HepG2 (cell line): ENCODE data around the gene KCNJ1. TPM values are rescaled to one million over a fixed set of nuclear protein-coding genes. Genes with fewer than 3 reads are reported as not detected.

ENCODE experiments used
- ATAC-seq: fragments of 200-7000 bp; cut with Tn5 transposase; 3 replicates; pipeline ENCODE4 v1.9.1; 2020; ENCODE audit warnings: mild to moderate bottlenecking, moderate library complexity
- BruUV-seq: library from RNA; stranded (reverse); fragments of 400-500 nt; replicated peaks from 2 replicates; lab custom pipeline; 2021; lab: Mats Ljungman, UMichigan
- CTCF ChIA-PET: fragments of 300-600 bp; formaldehyde crosslinking; extraction: SDS; loops from one replicate; lab custom pipeline; 2021; ENCODE audit warnings: low total read pairs, inconsistent platforms, low intra/inter-chr PET ratio; lab: Yijun Ruan, JAX
- POLR2A ChIA-PET: fragments of 350-600 bp; sonication (Branson Sonifier 250); formaldehyde crosslinking; loops from one replicate; lab custom pipeline; 2020; ENCODE audit warnings: antibody characterized with exemption, inconsistent platforms; lab: Yijun Ruan, JAX
- DNase-seq: peaks from one replicate; pipeline ENCODE4 v3.0.0-alpha.2; 2015; ENCODE audit warnings: low spot score
- FAIRE-seq: peaks from 3 replicates; lab custom pipeline; 2011; peaks lifted over from hg19 to GRCh38; lab: Jason Lieb, UNC
- H2AFZ ChIP-seq: one replicate; pipeline ENCODE4 v1.6.1; 2011; ENCODE audit warnings: low read length, inconsistent platforms
- H3K27ac ChIP-seq: fragments of 300-600 bp; 3 replicates; pipeline ENCODE4 v1.8.0; 2011; ENCODE audit warnings: mixed run types, mild to moderate bottlenecking, mixed read lengths, low read length, inconsistent platforms; ENCODE audit not compliant: insufficient read depth; ENCODE audit errors: extremely low read length
- H3K27me3 ChIP-seq, 2 experiments: fragments of 200-600 bp in 1 of 2; 2 replicates in 1 of 2; 3 replicates in 1 of 2; pipeline versions ENCODE4 v1.6.0 to v1.8.0; 2011; ENCODE audit warnings: low read length in 2 of 2, mild to moderate bottlenecking in 2 of 2, moderate library complexity in 2 of 2, inconsistent platforms in 1 of 2; ENCODE audit not compliant: insufficient read depth in 2 of 2, control insufficient read depth in 1 of 2
- H3K36me3 ChIP-seq, 2 experiments: fragments of 200-600 bp in 1 of 2; replicated peaks in 1 of 2; 2 replicates in 1 of 2; 3 replicates in 1 of 2; pipeline versions ENCODE4 v1.5.1 to v1.8.0; 2011; ENCODE audit warnings: low read length in 2 of 2, inconsistent platforms in 1 of 2; ENCODE audit not compliant: insufficient read depth in 2 of 2, control insufficient read depth in 1 of 2
- H3K4me1 ChIP-seq: 2 replicates; pipeline ENCODE4 v1.5.1; 2012; ENCODE audit warnings: low read length, inconsistent platforms; ENCODE audit not compliant: insufficient read depth
- H3K4me2 ChIP-seq: 2 replicates; pipeline ENCODE4 v1.6.0; 2011; ENCODE audit warnings: low read depth, low read length, inconsistent platforms
- H3K4me3 ChIP-seq, 3 experiments: fragments of 200-600 bp in 1 of 3; sonication (generic), shearing (Covaris generic) in 1 of 3; replicated peaks in 1 of 3; 2 replicates each; pipeline ENCODE4 v1.5.1; 2011 to 2016; ENCODE audit warnings: low read length in 3 of 3, inconsistent platforms in 2 of 3, low read depth in 2 of 3, mild to moderate bottlenecking in 2 of 3, control low read depth in 1 of 3, mixed read lengths in 1 of 3; ENCODE audit not compliant: insufficient read depth in 1 of 3
- H3K79me2 ChIP-seq: one replicate; pipeline ENCODE4 v1.6.1; 2011; ENCODE audit warnings: low read length, inconsistent platforms; ENCODE audit not compliant: insufficient read depth
- H3K9ac ChIP-seq: 2 replicates; pipeline ENCODE4 v1.6.0; 2011; ENCODE audit warnings: mild to moderate bottlenecking, low read depth, low read length, inconsistent platforms; ENCODE audit not compliant: insufficient read depth
- H3K9me3 ChIP-seq: 2 replicates; pipeline ENCODE4 v1.5.1; 2012; ENCODE audit warnings: mild to moderate bottlenecking, low read length
- H4K20me1 ChIP-seq: 2 replicates; pipeline ENCODE4 v1.6.0; 2011; ENCODE audit warnings: inconsistent platforms, mild to moderate bottlenecking, low read length, moderate library complexity; ENCODE audit not compliant: insufficient read depth
- ELF1 ChIP-seq: sonication (generic); formaldehyde crosslinking; IDR thresholded peaks from 2 replicates; pipeline ENCODE4 v1.4.0; 2020; ENCODE audit warnings: missing genetic modification reagents
- FOSL2 ChIP-seq: sonication (generic); formaldehyde crosslinking; IDR thresholded peaks from 2 replicates; pipeline ENCODE4 v1.4.0; 2020; ENCODE audit warnings: missing genetic modification reagents
- HOMEZ ChIP-seq: IDR thresholded peaks from 2 replicates; pipeline ENCODE4 v1.6.1; 2016; ENCODE audit warnings: low read depth
- MEIS2 ChIP-seq: sonication (generic); formaldehyde crosslinking; IDR thresholded peaks from 2 replicates; pipeline ENCODE4 v1.9.0; 2021; ENCODE audit warnings: mild to moderate bottlenecking, missing genetic modification reagents
- PAX8 ChIP-seq: sonication (generic); formaldehyde crosslinking; IDR thresholded peaks from 2 replicates; pipeline ENCODE4 v1.8.0; 2022; ENCODE audit warnings: mild to moderate bottlenecking, missing genetic modification reagents, borderline replicate concordance
- SOX6 ChIP-seq, 2 experiments: fragments of 450-650 bp in 1 of 2; sonication (generic) in 1 of 2; formaldehyde crosslinking in 1 of 2; IDR thresholded peaks; 2 replicates each; pipeline versions ENCODE4 v1.4.0 to v1.6.1; 2017 to 2020; ENCODE audit warnings: antibody characterized with exemption in 1 of 2, mild to moderate bottlenecking in 1 of 2, missing genetic modification reagents in 1 of 2
- TAF1 ChIP-seq: sonication (generic); formaldehyde crosslinking; IDR thresholded peaks from 2 replicates; pipeline ENCODE4 v1.4.0; 2020; ENCODE audit warnings: missing genetic modification reagents
- ZBTB20 ChIP-seq: sonication (generic); formaldehyde crosslinking; IDR thresholded peaks from 2 replicates; pipeline ENCODE4 v1.8.1; 2023; ENCODE audit warnings: missing genetic modification reagents, low read depth, mild to moderate bottlenecking, borderline replicate concordance
- ZNF143 ChIP-seq: sonication (generic); formaldehyde crosslinking; IDR thresholded peaks from 2 replicates; pipeline ENCODE4 v1.4.0; 2020; ENCODE audit warnings: missing genetic modification reagents
- ZNF180 ChIP-seq: sonication (generic); formaldehyde crosslinking; IDR thresholded peaks from 2 replicates; pipeline ENCODE4 v1.4.0; 2020; ENCODE audit warnings: low read depth, missing genetic modification reagents, borderline replicate concordance
- ZNF235 ChIP-seq: sonication (generic); formaldehyde crosslinking; IDR thresholded peaks from 2 replicates; pipeline ENCODE4 v1.8.1; 2023; ENCODE audit warnings: mild to moderate bottlenecking, missing genetic modification reagents, borderline replicate concordance
- ZNF530 ChIP-seq: sonication (generic); formaldehyde crosslinking; IDR thresholded peaks from 2 replicates; pipeline ENCODE4 v1.5.0; 2020; ENCODE audit warnings: low read depth, mild to moderate bottlenecking, missing genetic modification reagents
- ZNF646 ChIP-seq: sonication (generic); formaldehyde crosslinking; IDR thresholded peaks from 2 replicates; pipeline ENCODE4 v1.9.0; 2021; ENCODE audit warnings: mild to moderate bottlenecking, missing genetic modification reagents
- ZNF781 ChIP-seq: sonication (generic); formaldehyde crosslinking; IDR thresholded peaks from 2 replicates; pipeline ENCODE4 v1.5.1; 2020; ENCODE audit warnings: borderline replicate concordance, mild to moderate bottlenecking, missing genetic modification reagents; ENCODE audit errors: not compliant biosample characterization
- WGBS: methylation state at CpG from one replicate; pipeline ENCODE4 v1.1.6; 2017; ENCODE audit warnings: low lambda C conversion rate; 5-methylcytosine and 5-hydroxymethylcytosine counted together
- in situ Hi-C: cut with HindIII; loops from 2 replicates; pipeline ENCODE4 v1.10.0; 2017; ENCODE audit warnings: low pct_unique_long_range_greater_than_20kb; ENCODE audit not compliant: extremely low pct_ligation_motif_present
- intact Hi-C: fragments of 100-400 bp; cut with micrococcal nuclease; formaldehyde crosslinking; loops from one replicate; pipeline ENCODE4 v1.10.0; 2022; ENCODE audit not compliant: unreplicated experiment
- polyA plus RNA-seq, 8 experiments: library from polyadenylated mRNA; depleted of rRNA in 3 of 8; stranded (reverse) in 7 of 8; unstranded in 1 of 8; fragments of >200 nt; fragmentation: Illumina TruSeq in 4 of 8; extraction: Trizol in 4 of 8; gene quantifications; 2 replicates each; pipeline versions ENCODE4 v1.2.1 to v1.2.3, GENCODE V29; 2011 to 2016; ENCODE audit warnings: low read depth in 4 of 8, missing spikeins in 1 of 8, mixed read lengths in 1 of 8; ENCODE audit not compliant: insufficient read depth in 1 of 8
- total RNA-seq, 5 experiments: library from RNA; depleted of rRNA; stranded (reverse); fragments of >200 nt; fragmentation: Illumina TruSeq; extraction: Trizol; gene quantifications; 2 replicates each; pipeline ENCODE4 v1.2.3, GENCODE V29; 2016; ENCODE audit warnings: low read depth in 1 of 5

Gene KCNJ1
- total and polyA plus RNA-seq, 2 of the 13 experiments (the other 11 are each of a cell fraction or from before 2014, with no cell fraction given): not detected

- TF ChIP-seq ZNF646 (CRISPR knock-in tag) (no peak), FOSL2 (no peak), ZNF143 (CRISPR knock-in tag) (no peak)
These were observed 35.5 kb upstream of the KCNJ1 start (continued) for GRCh38 chr11:128902515-128903066.

- H4K20me1 ChIP-seq: no peaks in the 10 kb centered on the region
- no peaks in the 10 kb centered on the region for H3K9me3 ChIP-seq
- no TSS peak for BruUV-seq
- ATAC-seq (no peak), FAIRE-seq (no peak), DNase-seq (no peak)
- 59% methylated on average over 10 of the region's 29 CpGs for WGBS
- POLR2A ChIA-PET: no interaction called here
- no peaks in the 10 kb centered on the region for H3K79me2 ChIP-seq
- intact Hi-C loops (no loop called here), in situ Hi-C loops (no loop called here)
- H3K27me3 ChIP-seq: peaks cover 5 to 25% of the 10 kb centered on the region in 2 experiments; a peak in 3 of 5 replicates
- no peaks in the 10 kb centered on the region for H3K36me3 ChIP-seq
- CTCF ChIA-PET: no interaction called here
- H3K9ac ChIP-seq: no peak overlapping the region
- no peak overlapping the region for H3K27ac ChIP-seq
- no peaks in the 10 kb centered on the region for H3K4me1 ChIP-seq
- no peak overlapping the region for H2AFZ ChIP-seq
- no peak overlapping the region for H3K4me2 ChIP-seq
- H3K4me3 ChIP-seq: no peak overlapping the region
- TF ChIP-seq ZNF180 (no peak), HOMEZ (CRISPR knock-in tag) (no peak), ZBTB20 (CRISPR knock-in tag) (no peak), TAF1 (CRISPR knock-in tag) (no peak), PAX8 (CRISPR knock-in tag) (no peak), SOX6 (IDR thresholded peaks at IDR 0.05) (no peak), SOX6 (CRISPR knock-in tag; IDR thresholded peaks at IDR 0.05) (no peak), ZNF530 (CRISPR knock-in tag) (no peak), ZNF781 (CRISPR knock-in tag) (no peak), ELF1 (CRISPR knock-in tag) (no peak), ZNF235 (CRISPR knock-in tag) (no peak), MEIS2 (CRISPR knock-in tag) (no peak)
These were observed 34.8 kb upstream of the KCNJ1 start for GRCh38 chr11:128901653-128902514.
